ENCODE measurements around the gene SLC2A4.

Gene SLC2A4

DNA sequence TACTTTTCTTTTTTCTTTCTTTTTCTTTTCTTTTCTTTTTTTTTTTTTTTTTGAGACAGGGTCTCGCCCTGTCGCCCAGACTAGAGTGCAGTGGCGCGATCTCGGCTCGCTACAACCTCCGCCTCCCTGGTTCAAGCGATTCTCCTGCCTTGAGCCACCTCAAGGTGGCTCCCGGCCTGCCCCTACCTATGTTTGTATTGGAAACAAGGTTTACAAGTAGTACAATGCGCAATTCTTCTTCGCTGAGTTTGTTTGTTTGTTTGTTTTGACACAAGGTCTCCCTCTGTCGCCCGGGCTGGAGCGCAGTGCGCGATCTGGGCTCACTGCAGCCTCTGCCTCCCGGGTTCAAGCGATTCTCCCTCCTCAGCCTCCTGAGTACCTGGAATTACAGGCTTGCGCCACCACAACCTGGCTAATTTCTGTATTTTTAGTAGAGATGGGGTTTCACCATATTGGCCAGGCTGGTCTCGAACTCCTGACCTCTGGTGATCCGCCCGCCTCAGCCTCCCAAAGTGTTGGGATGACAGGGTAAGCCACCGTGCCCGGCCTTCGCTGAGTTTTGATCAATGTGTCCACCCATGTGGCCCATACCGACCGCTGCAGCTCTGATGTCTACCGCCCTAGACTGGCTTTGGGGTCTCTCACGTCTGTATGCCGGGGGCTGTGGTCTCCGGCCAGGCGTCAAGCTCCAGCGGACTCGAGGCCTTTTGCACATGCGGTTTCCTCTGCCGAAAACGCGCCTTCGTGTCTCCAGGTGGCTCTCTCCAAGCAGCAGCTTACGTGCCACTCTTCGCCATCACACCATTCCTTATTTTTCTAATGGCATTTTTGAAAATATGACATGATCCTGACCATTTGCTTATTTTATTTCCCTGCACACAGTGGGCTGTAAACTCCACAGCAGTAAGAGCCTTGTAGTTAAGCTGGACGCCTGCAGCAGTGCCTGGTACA is 14.0 kb downstream of the SLC2A4 start:
- DNase-seq (ENCODE audit: low read depth in 1 of 2, low spot score in 1 of 2), result no peak
- H3K4me3 ChIP-seq (replicated peaks; ENCODE audit: insufficient read depth, low read length), result no peak overlapping the region
- TF ChIP-seq, protein P1, sequence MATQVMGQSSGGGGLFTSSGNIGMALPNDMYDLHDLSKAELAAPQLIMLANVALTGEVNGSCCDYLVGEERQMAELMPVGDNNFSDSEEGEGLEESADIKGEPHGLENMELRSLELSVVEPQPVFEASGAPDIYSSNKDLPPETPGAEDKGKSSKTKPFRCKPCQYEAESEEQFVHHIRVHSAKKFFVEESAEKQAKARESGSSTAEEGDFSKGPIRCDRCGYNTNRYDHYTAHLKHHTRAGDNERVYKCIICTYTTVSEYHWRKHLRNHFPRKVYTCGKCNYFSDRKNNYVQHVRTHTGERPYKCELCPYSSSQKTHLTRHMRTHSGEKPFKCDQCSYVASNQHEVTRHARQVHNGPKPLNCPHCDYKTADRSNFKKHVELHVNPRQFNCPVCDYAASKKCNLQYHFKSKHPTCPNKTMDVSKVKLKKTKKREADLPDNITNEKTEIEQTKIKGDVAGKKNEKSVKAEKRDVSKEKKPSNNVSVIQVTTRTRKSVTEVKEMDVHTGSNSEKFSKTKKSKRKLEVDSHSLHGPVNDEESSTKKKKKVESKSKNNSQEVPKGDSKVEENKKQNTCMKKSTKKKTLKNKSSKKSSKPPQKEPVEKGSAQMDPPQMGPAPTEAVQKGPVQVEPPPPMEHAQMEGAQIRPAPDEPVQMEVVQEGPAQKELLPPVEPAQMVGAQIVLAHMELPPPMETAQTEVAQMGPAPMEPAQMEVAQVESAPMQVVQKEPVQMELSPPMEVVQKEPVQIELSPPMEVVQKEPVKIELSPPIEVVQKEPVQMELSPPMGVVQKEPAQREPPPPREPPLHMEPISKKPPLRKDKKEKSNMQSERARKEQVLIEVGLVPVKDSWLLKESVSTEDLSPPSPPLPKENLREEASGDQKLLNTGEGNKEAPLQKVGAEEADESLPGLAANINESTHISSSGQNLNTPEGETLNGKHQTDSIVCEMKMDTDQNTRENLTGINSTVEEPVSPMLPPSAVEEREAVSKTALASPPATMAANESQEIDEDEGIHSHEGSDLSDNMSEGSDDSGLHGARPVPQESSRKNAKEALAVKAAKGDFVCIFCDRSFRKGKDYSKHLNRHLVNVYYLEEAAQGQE (IDR thresholded peaks at IDR 0.05; ENCODE audit: insufficient replicate concordance, low read depth), result no peak
- TF ChIP-seq SPI1 (IDR thresholded peaks at IDR 0.05; ENCODE audit: borderline replicate concordance, low read depth) (no peak), POLR2AphosphoS5 (IDR thresholded peaks at IDR 0.05; ENCODE audit: low read depth) (no peak), GABPA (IDR thresholded peaks at IDR 0.05; ENCODE audit: low read depth) (no peak)
- TF ChIP-seq, protein P2, sequence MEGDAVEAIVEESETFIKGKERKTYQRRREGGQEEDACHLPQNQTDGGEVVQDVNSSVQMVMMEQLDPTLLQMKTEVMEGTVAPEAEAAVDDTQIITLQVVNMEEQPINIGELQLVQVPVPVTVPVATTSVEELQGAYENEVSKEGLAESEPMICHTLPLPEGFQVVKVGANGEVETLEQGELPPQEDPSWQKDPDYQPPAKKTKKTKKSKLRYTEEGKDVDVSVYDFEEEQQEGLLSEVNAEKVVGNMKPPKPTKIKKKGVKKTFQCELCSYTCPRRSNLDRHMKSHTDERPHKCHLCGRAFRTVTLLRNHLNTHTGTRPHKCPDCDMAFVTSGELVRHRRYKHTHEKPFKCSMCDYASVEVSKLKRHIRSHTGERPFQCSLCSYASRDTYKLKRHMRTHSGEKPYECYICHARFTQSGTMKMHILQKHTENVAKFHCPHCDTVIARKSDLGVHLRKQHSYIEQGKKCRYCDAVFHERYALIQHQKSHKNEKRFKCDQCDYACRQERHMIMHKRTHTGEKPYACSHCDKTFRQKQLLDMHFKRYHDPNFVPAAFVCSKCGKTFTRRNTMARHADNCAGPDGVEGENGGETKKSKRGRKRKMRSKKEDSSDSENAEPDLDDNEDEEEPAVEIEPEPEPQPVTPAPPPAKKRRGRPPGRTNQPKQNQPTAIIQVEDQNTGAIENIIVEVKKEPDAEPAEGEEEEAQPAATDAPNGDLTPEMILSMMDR (IDR thresholded peaks at IDR 0.05; ENCODE audit: insufficient read depth, low read length), result no peak
- H3K27me3 ChIP-seq (ENCODE audit: insufficient read depth, poor library complexity, severe bottlenecking), result peaks cover 2% of the 10 kb centered on the region
- no peak overlapping the region for H3K27ac ChIP-seq (replicated peaks)

DNA sequence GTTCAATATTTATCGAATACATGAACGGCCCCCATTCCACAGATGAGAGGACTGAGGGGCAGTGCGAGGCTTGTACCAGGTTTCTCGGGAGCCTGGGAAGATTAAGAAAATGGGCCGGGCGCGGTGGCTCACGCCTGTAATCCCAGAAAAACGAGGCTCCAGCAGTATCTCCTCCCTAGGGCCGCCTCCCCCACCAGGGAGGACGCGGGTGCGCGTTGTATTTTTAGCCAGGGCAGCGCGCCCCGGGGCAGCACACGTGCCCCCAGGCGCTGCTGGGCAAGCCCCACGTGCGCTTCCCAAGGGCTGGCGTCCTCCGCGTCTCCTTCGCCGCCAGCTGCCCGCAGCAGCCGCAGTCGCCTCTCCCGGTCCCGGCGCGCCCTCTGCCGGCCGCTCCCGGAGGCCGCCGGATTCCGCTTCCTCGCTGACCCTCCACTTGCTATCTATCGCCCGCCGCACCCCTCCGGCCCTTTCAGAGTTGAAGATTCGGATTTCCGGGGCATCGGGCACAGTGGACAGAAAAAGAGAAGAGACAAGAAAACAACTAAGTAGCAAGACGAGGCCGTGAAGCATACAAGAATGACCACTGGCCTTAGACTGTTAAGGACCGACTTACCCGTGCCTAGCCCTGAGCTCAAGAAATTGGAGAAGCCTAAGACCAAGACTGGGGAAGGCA is 14.8 kb downstream of the SLC2A4 start:
- Histone ChIP-seq H3K27ac (replicated peaks) (no peak overlapping the region), H3K27me3 (ENCODE audit: insufficient read depth, poor library complexity, severe bottlenecking) (peaks cover 2% of the 10 kb centered on the region), H3K4me3 (replicated peaks; ENCODE audit: insufficient read depth, low read length) (no peak overlapping the region)
- peak in 1 of 2 experiments; percentile 42 for DNase-seq (ENCODE audit: low read depth in 1 of 2, low spot score in 1 of 2)
- TF ChIP-seq, protein P1 (IDR thresholded peaks at IDR 0.05; ENCODE audit: insufficient replicate concordance, low read depth), result no peak
- no peak for TF ChIP-seq GABPA (IDR thresholded peaks at IDR 0.05; ENCODE audit: low read depth)
- TF ChIP-seq, protein P2 (IDR thresholded peaks at IDR 0.05; ENCODE audit: insufficient read depth, low read length), result peak; percentile 3

DNA sequence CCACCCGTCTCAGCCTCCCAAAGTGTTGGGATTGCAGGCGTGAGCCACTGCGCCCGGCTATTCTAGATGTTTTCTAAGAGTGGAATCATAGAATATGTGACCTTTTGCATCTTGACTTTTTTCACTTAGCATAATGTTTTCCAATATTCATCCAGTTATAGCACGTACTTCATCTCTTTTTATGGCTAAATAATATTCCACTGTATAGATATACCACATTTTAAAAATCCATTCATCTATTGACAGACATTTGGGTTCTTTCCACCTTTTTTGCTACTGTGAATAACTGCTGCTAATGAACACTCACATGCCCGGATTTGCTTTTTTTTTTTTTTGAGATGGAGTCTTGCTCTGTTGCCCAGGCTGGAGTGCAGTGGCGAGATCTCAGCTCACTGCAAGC is 22.7 kb downstream of the SLC2A4 start:
- no peak overlapping the region for H3K27ac ChIP-seq (replicated peaks)
- H3K27me3 ChIP-seq (ENCODE audit: insufficient read depth, poor library complexity, severe bottlenecking), result no peaks in the 10 kb centered on the region
- TF ChIP-seq, protein P2 (IDR thresholded peaks at IDR 0.05; ENCODE audit: insufficient read depth, low read length), result no peak
- TF ChIP-seq, protein P1 (IDR thresholded peaks at IDR 0.05; ENCODE audit: insufficient replicate concordance, low read depth), result no peak
- TF ChIP-seq SPI1 (IDR thresholded peaks at IDR 0.05; ENCODE audit: borderline replicate concordance, low read depth) (no peak), GABPA (IDR thresholded peaks at IDR 0.05; ENCODE audit: low read depth) (no peak), POLR2AphosphoS5 (IDR thresholded peaks at IDR 0.05; ENCODE audit: low read depth) (no peak)
- H3K4me3 ChIP-seq (replicated peaks; ENCODE audit: insufficient read depth, low read length), result no peak overlapping the region
- DNase-seq (ENCODE audit: low read depth in 1 of 2, low spot score in 1 of 2), result no peak

All from HL-60 (cell line).